GM23338 (cell line): ENCODE results near the gene SEMG2. TPM values are rescaled to one million over a fixed set of nuclear protein-coding genes. Genes with fewer than 3 reads are reported as not detected.

ENCODE experiments used
- ATAC-seq: fragments of 200-7000 bp; cut with Tn5 transposase; 3 replicates; pipeline ENCODE4 v1.9.1; 2020
- DNase-seq: peaks from one replicate; pipeline ENCODE4 v3.0.0-alpha.2; 2015; ENCODE audit warnings: low spot score
- H2AFZ ChIP-seq: fragments of 200-600 bp; sonication (generic); 2 replicates; pipeline ENCODE4 v1.8.0; 2016; ENCODE audit warnings: antibody characterized with exemption, mild to moderate bottlenecking, moderate library complexity
- H3F3A ChIP-seq: fragments of 200-600 bp; sonication (generic); replicated peaks from 2 replicates; pipeline ENCODE4 v1.8.0; 2017; ENCODE audit warnings: antibody characterized with exemption, mixed run types, low read depth
- H3K27ac ChIP-seq: fragments of 200-600 bp; sonication (generic); 2 replicates; pipeline ENCODE4 v1.6.1; 2016; ENCODE audit warnings: low read depth
- H3K27me3 ChIP-seq: fragments of 200-600 bp; sonication (generic); 2 replicates; pipeline ENCODE4 v1.8.0; 2016; ENCODE audit warnings: mild to moderate bottlenecking, mixed run types, moderate library complexity; ENCODE audit not compliant: insufficient read depth
- H3K36me3 ChIP-seq: fragments of 200-600 bp; sonication (generic); 2 replicates; pipeline ENCODE4 v1.8.0; 2016; ENCODE audit warnings: mild to moderate bottlenecking; ENCODE audit not compliant: insufficient read depth
- H3K4me1 ChIP-seq: fragments of 200-600 bp; sonication (generic); 2 replicates; pipeline ENCODE4 v1.8.0; 2016; ENCODE audit warnings: mild to moderate bottlenecking, moderate library complexity; ENCODE audit not compliant: insufficient read depth
- H3K4me2 ChIP-seq: fragments of 200-600 bp; sonication (generic); 2 replicates; pipeline ENCODE4 v1.7.1; 2017; ENCODE audit warnings: mixed run types
- H3K4me3 ChIP-seq: fragments of 200-600 bp; sonication (generic); 2 replicates; pipeline ENCODE4 v1.6.1; 2016; ENCODE audit warnings: mixed run types
- H3K79me2 ChIP-seq: fragments of 200-600 bp; sonication (generic); replicated peaks from 2 replicates; pipeline ENCODE4 v1.8.0; 2017; ENCODE audit warnings: mild to moderate bottlenecking; ENCODE audit not compliant: insufficient read depth
- H3K9me2 ChIP-seq: fragments of 200-600 bp; sonication (generic); 2 replicates; pipeline ENCODE4 v1.8.0; 2017; ENCODE audit not compliant: insufficient read depth
- H4K20me1 ChIP-seq: fragments of 200-600 bp; sonication (generic); replicated peaks from 2 replicates; pipeline ENCODE4 v1.8.0; 2017; ENCODE audit warnings: mild to moderate bottlenecking; ENCODE audit not compliant: insufficient read depth
- H3K27ac Mint-ChIP-seq: 2 replicates; pipeline ENCODE4 v1.8.0; 2020; ENCODE audit warnings: inconsistent platforms, mild to moderate bottlenecking, moderate library complexity, mixed read lengths
- H3K27me3 Mint-ChIP-seq: 3 replicates; pipeline ENCODE4 v1.8.0; 2022; ENCODE audit warnings: low read depth, mild to moderate bottlenecking, moderate library complexity, mixed read lengths, inconsistent platforms; ENCODE audit not compliant: insufficient read depth, poor library complexity
- H3K36me3 Mint-ChIP-seq: 3 replicates; pipeline ENCODE4 v1.8.0; 2021; ENCODE audit warnings: low read depth, mild to moderate bottlenecking, inconsistent platforms, moderate library complexity, mixed read lengths
- H3K4me1 Mint-ChIP-seq: 3 replicates; pipeline ENCODE4 v1.8.0; 2020; ENCODE audit warnings: mild to moderate bottlenecking, inconsistent platforms, mixed read lengths
- H3K4me3 Mint-ChIP-seq: 3 replicates; pipeline ENCODE4 v1.8.0; 2021; ENCODE audit warnings: moderate library complexity, mild to moderate bottlenecking, inconsistent platforms, mixed read lengths
- H3K9me3 Mint-ChIP-seq: 3 replicates; pipeline ENCODE4 v1.8.0; 2020; ENCODE audit warnings: moderate library complexity, mild to moderate bottlenecking, inconsistent platforms, mixed read lengths
- CREB1 ChIP-seq: fragments of 250-450 bp; sonication (Bioruptor Pico); IDR thresholded peaks from 2 replicates; pipeline ENCODE4 v1.5.0; 2020; ENCODE audit warnings: low read depth, mild to moderate bottlenecking, moderate library complexity
- EZH2 ChIP-seq: fragments of 200-600 bp; sonication (generic); IDR thresholded peaks from one replicate; pipeline ENCODE4 v1.8.0; 2017; ENCODE audit warnings: antibody characterized with exemption, mild to moderate bottlenecking, low read depth; ENCODE audit not compliant: unreplicated experiment
- EZH2phosphoT487 ChIP-seq: fragments of 200-600 bp; sonication (generic); IDR thresholded peaks from one replicate; pipeline ENCODE4 v1.8.1; 2018; ENCODE audit warnings: antibody characterized with exemption; ENCODE audit not compliant: unreplicated experiment
- JUNB ChIP-seq: IDR thresholded peaks from one replicate; pipeline ENCODE4 v1.6.1; 2016; ENCODE audit warnings: antibody characterized with exemption; ENCODE audit not compliant: unreplicated experiment
- NANOG ChIP-seq: IDR thresholded peaks from 2 replicates; pipeline ENCODE4 v1.6.1; 2016; ENCODE audit warnings: antibody characterized with exemption, borderline replicate concordance
- POLR2AphosphoS5 ChIP-seq: IDR thresholded peaks from 2 replicates; pipeline ENCODE4 v1.6.1; 2016; ENCODE audit warnings: antibody characterized with exemption, low read depth
- REST ChIP-seq: IDR thresholded peaks from one replicate; pipeline ENCODE4 v1.6.1; 2018; ENCODE audit warnings: antibody characterized with exemption; ENCODE audit not compliant: unreplicated experiment
- STAT1 ChIP-seq: IDR thresholded peaks from one replicate; pipeline ENCODE4 v1.6.1; 2016; ENCODE audit warnings: antibody characterized with exemption; ENCODE audit not compliant: unreplicated experiment
- ZNF114 ChIP-seq: fragments of 250-450 bp; sonication (Bioruptor Pico); IDR thresholded peaks from 2 replicates; pipeline ENCODE4 v1.5.0; 2020; ENCODE audit warnings: mild to moderate bottlenecking, moderate library complexity
- ZNF331 ChIP-seq: fragments of 250-450 bp; sonication (Bioruptor Pico); IDR thresholded peaks from 2 replicates; pipeline ENCODE4 v1.5.0; 2020; ENCODE audit warnings: low read depth, mild to moderate bottlenecking, moderate library complexity
- polyA plus RNA-seq: library from polyadenylated mRNA; unstranded; fragments of >200 nt; fragmentation: Nextera tagmentation; extraction: Ambion mirVana; gene quantifications from 2 replicates; pipeline ENCODE4 v1.2.1, GENCODE V29; 2016
- total RNA-seq: library from RNA; depleted of rRNA; stranded (reverse); fragments of >200 nt; shearing (Covaris generic); gene quantifications from 2 replicates; pipeline ENCODE4 v1.2.3, GENCODE V29; 2014
- TF ChIP-seq, protein P1 (sequence below), 2 experiments: fragments of 200-600 bp in 1 of 2; sonication (generic) in 1 of 2; conservative IDR thresholded peaks; 2 replicates each; pipeline versions ENCODE4 v1.5.1 to v1.6.1; 2016 to 2017; ENCODE audit warnings: antibody characterized with exemption in 2 of 2, low read depth in 2 of 2, mild to moderate bottlenecking in 2 of 2, moderate library complexity in 1 of 2
- TF ChIP-seq, protein P2 (sequence below): fragments of 250-450 bp; sonication (Bioruptor Pico); IDR thresholded peaks from 2 replicates; pipeline ENCODE4 v1.5.0; 2020; ENCODE audit warnings: mild to moderate bottlenecking, moderate library complexity

SEMG2 gene
- total and polyA plus RNA-seq, 2 experiments from 2014 or later = not detected

DNA sequence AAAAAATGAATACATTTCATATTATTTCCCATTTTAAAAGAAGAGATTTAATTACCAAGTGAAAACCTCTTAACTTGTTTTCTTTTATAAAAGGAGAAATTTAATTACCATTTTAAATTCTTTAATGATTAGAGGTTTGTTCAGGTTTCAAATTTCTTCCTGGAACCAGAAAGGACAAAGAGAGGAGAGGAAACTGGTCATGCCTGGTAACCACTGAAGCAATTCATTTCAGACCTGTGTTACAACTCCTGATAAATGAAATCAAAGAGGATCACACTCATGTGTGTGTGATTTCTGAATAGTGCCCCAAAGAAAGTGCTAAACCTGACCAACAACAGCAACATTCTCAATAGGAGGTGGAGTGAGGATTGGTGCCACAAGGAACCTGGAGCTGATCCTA is 45.8 kb downstream of the SEMG2 start:
- H3K9me2 ChIP-seq = peaks cover 5% of the 10 kb centered on the region; the same call in 1 of the 2 replicates
- H3K4me2 ChIP-seq = no peak overlapping the region
- H2AFZ ChIP-seq = no peak overlapping the region
- H3K36me3 ChIP-seq = no peaks in the 10 kb centered on the region
- no peaks in the 10 kb centered on the region for H3F3A ChIP-seq
- peaks cover 6% of the 10 kb centered on the region; the same call in 1 of the 2 replicates for H3K4me1 ChIP-seq
- TF ChIP-seq STAT1 (no peak), POLR2AphosphoS5 (no peak), ZNF331 (CRISPR knock-in tag) (no peak), NANOG (no peak), JUNB (no peak), REST (no peak), EZH2phosphoT487 (no peak), ZNF114 (CRISPR knock-in tag) (no peak), CREB1 (no peak), EZH2 (no peak)
- TF ChIP-seq, protein P1, sequence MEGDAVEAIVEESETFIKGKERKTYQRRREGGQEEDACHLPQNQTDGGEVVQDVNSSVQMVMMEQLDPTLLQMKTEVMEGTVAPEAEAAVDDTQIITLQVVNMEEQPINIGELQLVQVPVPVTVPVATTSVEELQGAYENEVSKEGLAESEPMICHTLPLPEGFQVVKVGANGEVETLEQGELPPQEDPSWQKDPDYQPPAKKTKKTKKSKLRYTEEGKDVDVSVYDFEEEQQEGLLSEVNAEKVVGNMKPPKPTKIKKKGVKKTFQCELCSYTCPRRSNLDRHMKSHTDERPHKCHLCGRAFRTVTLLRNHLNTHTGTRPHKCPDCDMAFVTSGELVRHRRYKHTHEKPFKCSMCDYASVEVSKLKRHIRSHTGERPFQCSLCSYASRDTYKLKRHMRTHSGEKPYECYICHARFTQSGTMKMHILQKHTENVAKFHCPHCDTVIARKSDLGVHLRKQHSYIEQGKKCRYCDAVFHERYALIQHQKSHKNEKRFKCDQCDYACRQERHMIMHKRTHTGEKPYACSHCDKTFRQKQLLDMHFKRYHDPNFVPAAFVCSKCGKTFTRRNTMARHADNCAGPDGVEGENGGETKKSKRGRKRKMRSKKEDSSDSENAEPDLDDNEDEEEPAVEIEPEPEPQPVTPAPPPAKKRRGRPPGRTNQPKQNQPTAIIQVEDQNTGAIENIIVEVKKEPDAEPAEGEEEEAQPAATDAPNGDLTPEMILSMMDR (conservative IDR thresholded peaks at IDR 0.05; ENCODE audit: low read depth in 2 of 2) = no peak
- TF ChIP-seq, protein P2, sequence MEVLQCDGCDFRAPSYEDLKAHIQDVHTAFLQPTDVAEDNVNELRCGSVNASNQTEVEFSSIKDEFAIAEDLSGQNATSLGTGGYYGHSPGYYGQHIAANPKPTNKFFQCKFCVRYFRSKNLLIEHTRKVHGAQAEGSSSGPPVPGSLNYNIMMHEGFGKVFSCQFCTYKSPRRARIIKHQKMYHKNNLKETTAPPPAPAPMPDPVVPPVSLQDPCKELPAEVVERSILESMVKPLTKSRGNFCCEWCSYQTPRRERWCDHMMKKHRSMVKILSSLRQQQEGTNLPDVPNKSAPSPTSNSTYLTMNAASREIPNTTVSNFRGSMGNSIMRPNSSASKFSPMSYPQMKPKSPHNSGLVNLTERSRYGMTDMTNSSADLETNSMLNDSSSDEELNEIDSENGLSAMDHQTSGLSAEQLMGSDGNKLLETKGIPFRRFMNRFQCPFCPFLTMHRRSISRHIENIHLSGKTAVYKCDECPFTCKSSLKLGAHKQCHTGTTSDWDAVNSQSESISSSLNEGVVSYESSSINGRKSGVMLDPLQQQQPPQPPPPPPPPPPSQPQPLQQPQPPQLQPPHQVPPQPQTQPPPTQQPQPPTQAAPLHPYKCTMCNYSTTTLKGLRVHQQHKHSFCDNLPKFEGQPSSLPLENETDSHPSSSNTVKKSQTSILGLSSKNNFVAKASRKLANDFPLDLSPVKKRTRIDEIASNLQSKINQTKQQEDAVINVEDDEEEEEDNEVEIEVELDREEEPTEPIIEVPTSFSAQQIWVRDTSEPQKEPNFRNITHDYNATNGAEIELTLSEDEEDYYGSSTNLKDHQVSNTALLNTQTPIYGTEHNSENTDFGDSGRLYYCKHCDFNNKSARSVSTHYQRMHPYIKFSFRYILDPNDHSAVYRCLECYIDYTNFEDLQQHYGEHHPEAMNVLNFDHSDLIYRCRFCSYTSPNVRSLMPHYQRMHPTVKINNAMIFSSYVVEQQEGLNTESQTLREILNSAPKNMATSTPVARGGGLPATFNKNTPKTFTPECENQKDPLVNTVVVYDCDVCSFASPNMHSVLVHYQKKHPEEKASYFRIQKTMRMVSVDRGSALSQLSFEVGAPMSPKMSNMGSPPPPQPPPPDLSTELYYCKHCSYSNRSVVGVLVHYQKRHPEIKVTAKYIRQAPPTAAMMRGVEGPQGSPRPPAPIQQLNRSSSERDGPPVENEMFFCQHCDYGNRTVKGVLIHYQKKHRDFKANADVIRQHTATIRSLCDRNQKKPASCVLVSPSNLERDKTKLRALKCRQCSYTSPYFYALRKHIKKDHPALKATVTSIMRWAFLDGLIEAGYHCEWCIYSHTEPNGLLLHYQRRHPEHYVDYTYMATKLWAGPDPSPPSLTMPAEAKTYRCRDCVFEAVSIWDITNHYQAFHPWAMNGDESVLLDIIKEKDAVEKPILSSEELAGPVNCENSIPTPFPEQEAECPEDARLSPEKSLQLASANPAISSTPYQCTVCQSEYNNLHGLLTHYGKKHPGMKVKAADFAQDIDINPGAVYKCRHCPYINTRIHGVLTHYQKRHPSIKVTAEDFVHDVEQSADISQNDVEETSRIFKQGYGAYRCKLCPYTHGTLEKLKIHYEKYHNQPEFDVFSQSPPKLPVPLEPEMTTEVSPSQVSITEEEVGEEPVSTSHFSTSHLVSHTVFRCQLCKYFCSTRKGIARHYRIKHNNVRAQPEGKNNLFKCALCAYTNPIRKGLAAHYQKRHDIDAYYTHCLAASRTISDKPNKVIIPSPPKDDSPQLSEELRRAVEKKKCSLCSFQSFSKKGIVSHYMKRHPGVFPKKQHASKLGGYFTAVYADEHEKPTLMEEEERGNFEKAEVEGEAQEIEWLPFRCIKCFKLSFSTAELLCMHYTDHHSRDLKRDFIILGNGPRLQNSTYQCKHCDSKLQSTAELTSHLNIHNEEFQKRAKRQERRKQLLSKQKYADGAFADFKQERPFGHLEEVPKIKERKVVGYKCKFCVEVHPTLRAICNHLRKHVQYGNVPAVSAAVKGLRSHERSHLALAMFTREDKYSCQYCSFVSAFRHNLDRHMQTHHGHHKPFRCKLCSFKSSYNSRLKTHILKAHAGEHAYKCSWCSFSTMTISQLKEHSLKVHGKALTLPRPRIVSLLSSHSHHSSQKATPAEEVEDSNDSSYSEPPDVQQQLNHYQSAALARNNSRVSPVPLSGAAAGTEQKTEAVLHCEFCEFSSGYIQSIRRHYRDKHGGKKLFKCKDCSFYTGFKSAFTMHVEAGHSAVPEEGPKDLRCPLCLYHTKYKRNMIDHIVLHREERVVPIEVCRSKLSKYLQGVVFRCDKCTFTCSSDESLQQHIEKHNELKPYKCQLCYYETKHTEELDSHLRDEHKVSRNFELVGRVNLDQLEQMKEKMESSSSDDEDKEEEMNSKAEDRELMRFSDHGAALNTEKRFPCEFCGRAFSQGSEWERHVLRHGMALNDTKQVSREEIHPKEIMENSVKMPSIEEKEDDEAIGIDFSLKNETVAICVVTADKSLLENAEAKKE = no peak
- H3K27ac ChIP-seq = no peak overlapping the region
- Mint-ChIP-seq H3K9me3 (no peaks in the 10 kb centered on the region), H3K4me3 (no peak overlapping the region), H3K27ac (no peak overlapping the region), H3K4me1 (peaks cover 7% of the 10 kb centered on the region; the same call in 2 of the 3 replicates), H3K27me3 (peaks cover 5% of the 10 kb centered on the region), H3K36me3 (no peaks in the 10 kb centered on the region)
- no peaks in the 10 kb centered on the region for H3K27me3 ChIP-seq
- DNase-seq (no peak), ATAC-seq (no peak)
- no peaks in the 10 kb centered on the region for H3K79me2 ChIP-seq
- H3K4me3 ChIP-seq = no peak overlapping the region
- no peaks in the 10 kb centered on the region for H4K20me1 ChIP-seq
